HG03342 (cell line): ENCODE measurements around the gene NNT.
A peak's percentile ranks its signal among the peaks of the same experiment; 100 is the strongest.
"Not testable (repeated sequence)": the region's sequence is repeated elsewhere in the genome, so short reads cannot be mapped to it uniquely, and the experiment has no call there.

Experiments used
- ATAC-seq: cut with Tn5 transposase; IDR thresholded peaks from one replicate; pipeline ENCODE4 v1.9.1; 2021; ENCODE audit warnings: mild to moderate bottlenecking, moderate library complexity; ENCODE audit not compliant: unreplicated experiment

The NNT gene

DNA sequence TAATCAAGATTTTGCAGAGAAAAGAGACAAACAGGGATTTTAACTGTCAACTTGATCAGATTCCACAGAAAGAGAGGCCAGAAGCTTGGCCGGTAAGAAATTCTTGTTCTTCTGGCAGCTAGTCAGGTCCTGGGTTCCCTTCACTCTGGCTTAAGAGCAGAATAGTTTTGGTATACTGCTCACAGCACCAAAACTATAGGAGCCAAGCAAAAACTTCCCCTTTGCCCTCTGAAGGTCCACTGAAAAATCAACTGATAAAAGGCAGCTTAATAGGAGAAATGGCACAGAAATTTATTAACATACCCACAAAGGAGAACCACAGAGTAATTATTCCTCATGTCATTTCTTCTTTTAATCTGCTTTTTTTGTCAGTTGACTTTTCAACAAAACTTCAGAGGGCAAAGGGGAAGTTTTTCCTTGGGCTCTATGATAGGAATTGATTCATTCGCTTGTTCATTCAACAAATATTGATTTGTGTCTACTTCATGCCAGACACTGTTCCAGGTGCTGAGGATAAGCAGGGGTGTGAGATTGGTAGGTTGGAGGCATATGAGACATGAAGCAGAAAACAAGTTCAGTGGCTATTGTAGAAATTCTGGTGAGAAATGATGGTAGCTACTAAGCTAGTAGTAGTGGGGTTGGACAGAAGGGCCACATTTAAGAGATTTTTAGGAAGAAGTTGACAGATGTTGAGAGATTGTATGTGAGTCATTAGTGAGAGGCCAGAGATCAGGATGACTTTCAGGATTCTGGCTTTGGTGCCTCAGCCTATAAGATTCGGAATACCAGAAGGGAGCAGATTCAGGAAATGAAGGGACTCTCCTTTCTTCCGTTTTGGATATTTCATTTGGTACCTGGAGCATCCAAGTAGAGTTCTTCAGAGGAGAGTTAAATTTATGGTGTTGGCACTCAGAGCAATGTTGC lies 20.6 kb upstream of the NNT start:
- no peak for ATAC-seq

- no peak for ATAC-seq
Observed at GRCh38 chr5:43583724-43584123, 19.3 kb upstream of the NNT start.

DNA sequence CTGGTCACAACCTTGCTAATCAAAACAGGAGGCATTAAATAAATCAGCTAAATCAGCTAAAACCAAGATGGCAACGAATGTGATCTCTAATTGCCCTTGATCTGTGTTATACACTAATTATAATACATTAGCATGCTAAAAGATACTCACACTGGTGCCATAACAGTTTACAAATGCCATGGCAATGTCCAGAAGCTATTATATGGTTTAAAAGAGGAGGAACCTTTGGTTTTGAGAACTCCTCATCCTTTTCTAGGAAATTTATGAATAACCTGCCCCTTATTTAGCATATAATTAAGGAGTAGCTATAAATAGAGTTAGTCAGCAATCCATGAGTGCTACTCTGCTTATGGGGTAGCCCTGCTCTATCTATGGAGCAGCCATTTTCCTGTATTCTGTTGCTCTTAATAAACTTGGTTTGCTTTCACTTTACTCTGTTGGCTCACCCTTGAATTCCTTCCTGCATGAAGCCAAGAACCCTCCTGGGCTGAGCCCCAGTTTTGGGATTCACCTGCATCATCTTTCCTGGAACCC lies 18.7 kb upstream of the NNT start:
- no peak for ATAC-seq

GRCh38 chr5:43588842-43589241 lies 14.1 kb upstream of the NNT start:
- no peak for ATAC-seq

GRCh38 chr5:43589310-43589709 lies 13.7 kb upstream of the NNT start:
- ATAC-seq: no peak

DNA sequence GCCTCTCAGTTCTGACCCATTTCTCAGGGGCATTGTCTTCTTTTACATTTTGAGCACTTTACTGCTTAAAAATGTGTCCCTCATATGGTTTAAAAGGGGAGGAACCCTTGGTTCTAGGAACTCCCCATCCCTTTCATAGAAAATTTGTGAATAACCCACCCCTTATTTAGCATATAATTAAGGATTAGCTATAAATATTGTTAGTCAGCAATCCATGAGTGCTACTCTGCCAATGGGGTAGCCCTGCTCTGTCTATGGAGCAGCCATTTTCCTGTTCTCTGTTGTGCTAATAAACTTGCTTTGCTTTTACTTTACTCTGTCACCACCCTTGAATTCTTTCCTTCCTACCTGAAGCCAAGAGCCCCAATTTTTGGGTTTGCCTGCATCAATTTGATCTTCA lies 12.3 kb upstream of the NNT start:
- ATAC-seq: no peak

- ATAC-seq: no peak
Observed at GRCh38 chr5:43592363-43592762, 10.6 kb upstream of the NNT start.

DNA sequence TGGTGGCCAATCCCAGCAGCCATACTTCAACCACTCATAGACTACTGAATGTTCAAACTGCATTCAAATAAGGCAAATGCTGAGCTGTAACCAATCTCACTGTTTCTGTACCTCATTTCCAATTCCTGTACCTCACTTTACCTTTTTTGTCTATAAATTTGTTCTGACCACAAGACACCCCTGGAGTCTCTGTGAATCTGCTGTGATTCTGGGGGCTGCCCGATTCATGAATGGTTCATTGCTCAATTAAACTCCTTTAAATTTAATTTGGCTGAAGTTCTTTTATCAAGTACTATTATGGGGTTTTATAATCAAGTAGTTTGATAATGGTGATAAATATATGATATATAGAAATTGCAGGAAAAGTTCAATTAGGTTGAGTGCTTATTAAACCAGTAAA lies 4.1 kb upstream of the NNT start:
- ATAC-seq: not testable (repeated sequence)

DNA sequence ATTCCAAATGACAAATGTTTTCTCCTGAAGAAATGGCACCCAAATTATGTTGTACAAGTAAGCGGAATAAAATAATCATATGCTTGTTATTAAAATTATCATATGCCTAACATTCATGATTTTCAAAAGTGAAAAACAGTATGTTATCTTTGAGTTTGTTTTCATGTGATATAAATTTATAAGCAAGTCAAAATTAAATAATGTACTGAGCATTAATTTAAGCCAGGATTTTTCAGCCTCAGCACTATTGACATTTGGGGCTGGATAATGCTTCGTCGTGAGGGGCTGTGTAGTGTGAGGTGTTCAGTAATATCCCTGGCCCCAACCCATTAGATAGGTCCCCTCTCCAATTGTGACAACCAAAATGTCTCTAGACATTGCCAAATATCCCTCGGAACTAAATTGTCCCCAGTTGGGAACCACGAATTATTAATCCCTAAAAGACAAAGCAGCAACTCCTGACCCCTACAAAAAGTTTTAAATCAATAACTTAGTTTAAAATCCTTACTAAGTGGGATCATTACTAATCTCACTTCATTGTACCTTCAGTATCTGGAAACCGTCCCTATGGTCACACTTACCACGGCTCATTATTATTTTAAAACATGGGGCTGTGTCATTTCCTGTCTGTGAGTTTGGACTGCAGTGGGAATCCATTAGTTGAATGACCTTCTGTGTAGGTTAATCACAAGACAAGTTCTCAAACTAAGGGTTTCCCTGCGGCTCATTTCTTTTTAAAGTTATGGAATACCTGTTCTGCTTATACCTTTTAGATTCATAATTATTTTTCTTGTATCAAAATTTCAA lies 1.3 kb upstream of the NNT start:
- peak; percentile 41 for ATAC-seq

GRCh38 chr5:43603344-43604217 lies 601 bp downstream of the NNT start:
- peak; percentile 33 for ATAC-seq

DNA sequence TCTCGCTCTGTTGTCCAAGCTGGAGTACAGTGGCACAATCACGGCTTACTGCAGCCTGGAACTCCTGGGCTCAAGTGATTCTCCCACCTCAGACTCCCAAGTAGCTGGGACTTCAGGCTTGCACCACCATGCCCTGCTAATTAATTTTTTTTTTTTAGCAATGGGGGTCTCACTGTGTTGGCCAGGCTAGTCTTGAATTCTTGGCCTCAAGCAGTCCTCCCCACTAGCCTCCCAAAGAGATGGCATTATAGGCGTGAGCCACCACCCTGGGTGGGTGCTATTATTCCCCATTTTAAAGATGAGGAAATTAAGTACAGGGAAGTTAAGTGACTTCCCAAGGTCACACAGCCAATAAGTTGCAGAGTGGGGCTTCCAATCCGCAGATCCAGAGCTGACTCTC lies 1.7 kb downstream of the NNT start:
- ATAC-seq: no peak

DNA sequence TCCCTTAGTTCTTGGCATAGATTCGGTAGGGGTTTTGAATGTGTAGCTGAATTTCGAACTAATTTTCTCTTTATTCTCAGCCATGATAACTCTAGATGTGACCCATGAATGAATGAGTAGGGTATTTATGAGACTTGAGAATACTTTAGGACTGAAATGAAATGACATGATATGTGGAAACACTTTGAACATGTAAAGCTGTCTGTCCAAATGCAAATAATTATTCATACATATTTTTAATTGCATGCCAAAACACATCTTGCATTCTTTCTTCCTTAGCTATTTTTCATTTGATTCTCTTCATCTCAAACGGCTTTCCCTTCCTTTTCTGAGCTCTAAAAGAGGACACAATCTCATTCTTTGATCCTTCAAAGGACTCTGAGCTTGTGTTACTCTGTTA lies 3.4 kb downstream of the NNT start:
- no peak for ATAC-seq

DNA sequence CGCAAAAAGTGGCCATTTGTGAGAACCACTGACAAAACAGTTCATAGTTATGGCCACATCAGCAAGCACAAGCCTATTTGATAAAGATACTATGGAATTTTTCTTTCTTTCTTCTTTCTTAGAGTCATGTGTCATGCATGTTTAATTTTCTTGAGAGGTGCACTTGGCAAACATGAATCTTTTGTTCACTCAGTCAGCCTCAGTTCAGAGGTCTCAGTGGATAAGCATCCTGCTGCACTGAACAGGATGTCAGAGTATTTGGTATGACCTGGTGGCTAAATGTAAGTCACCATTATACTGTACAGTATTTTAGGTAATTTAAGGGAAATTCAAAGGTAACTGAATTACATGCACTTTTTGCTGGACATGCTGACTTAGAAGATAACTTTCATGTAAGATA lies 5.4 kb downstream of the NNT start:
- ATAC-seq: no peak

DNA sequence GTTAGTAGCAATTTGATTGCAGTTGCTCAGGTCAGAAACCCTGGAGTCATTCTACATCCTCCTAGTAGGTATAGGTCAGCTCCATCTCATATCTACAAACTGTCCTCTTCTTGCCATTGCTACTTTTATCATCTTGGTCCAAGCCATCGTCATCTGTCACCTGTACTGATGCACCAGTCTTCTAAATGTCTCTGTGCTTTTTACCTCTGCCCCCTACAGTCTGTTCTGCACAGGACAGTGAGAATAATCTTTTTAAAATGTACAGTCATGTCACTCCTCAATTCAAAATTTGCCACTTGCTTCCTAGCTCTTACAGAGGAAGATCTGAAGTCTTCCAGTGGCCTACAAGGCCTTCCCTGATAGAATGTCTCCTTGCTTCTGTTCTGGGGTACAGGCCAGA lies 6.8 kb downstream of the NNT start:
- ATAC-seq: peak; percentile 92

GRCh38 chr5:43613370-43613769 lies 10.4 kb downstream of the NNT start:
- no peak for ATAC-seq

GRCh38 chr5:43615445-43616184 lies 12.6 kb downstream of the NNT start:
- no peak for ATAC-seq

GRCh38 chr5:43616535-43616934 lies 13.6 kb downstream of the NNT start:
- no peak for ATAC-seq

- no peak for ATAC-seq
Observed at GRCh38 chr5:43619380-43619779, 16.4 kb downstream of the NNT start.

DNA sequence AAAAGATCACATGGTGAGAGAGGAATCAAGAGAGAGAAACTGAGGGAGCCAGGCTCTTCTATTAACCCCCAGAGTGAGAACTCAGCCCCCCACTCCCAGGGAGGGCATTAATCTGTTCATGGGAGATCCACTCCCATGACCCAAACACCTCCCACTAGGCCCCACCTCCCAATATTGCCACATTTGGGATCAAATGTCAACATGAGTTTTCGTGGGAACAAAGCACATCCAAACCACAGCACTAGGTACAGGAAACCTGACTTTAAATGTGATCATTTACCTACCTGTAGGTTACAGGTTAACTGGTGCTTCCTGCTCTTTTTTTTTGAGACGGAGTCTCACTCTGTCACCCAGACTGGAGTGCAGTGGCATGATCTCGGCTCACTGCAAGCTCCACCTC lies 16.9 kb downstream of the NNT start:
- no peak for ATAC-seq

DNA sequence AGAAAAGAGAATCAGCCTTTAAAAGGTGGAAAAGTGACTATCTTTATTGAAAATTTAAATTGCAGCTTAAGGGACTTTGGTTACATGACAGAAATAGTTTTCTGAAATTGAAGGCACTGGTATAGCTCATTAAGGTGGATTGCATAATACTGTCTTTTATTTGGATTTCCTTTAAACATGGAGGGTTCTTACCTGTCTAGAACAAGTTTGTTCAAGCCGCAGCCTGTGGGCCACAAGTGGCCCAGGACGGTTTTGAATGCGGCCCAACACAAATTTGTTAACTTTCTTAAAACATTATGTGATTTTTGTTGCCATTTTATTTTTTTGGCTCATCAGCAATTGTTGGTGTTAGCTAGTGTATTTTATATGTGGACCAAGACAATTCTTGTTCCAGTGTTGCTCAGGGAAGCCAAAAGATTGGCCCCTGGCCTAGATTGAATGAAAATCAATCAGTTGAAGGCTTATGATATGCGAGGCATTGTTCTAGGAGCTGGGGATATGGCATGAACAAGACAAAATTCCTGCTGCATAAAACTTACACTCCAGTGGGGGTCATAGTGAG lies 18.0 kb downstream of the NNT start:
- no peak for ATAC-seq
